GM12865 (cell line): Measurements from ENCODE around the gene AGXT2.

Experiments used
- DNase-seq: peaks from one replicate; pipeline ENCODE4 v3.0.0; 2010; ENCODE audit warnings: low read depth
- H3K4me3 ChIP-seq: 2 replicates; pipeline ENCODE4 v1.5.1; 2011; ENCODE audit warnings: mild to moderate bottlenecking, low read depth, low read length, control low read depth
- CTCF ChIP-seq: IDR thresholded peaks from 2 replicates; pipeline ENCODE4 v1.5.1; 2011; ENCODE audit warnings: low read length, control low read depth, low read depth, inconsistent platforms; ENCODE audit not compliant: insufficient read depth; ENCODE audit errors: missing control alignments

AGXT2 gene, protein sequence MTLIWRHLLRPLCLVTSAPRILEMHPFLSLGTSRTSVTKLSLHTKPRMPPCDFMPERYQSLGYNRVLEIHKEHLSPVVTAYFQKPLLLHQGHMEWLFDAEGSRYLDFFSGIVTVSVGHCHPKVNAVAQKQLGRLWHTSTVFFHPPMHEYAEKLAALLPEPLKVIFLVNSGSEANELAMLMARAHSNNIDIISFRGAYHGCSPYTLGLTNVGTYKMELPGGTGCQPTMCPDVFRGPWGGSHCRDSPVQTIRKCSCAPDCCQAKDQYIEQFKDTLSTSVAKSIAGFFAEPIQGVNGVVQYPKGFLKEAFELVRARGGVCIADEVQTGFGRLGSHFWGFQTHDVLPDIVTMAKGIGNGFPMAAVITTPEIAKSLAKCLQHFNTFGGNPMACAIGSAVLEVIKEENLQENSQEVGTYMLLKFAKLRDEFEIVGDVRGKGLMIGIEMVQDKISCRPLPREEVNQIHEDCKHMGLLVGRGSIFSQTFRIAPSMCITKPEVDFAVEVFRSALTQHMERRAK

GRCh38 chr5:35047785-35048404, at the start of gene AGXT2:
AGXT2 (minus strand) TSS chr5:35047949; CDS start chr5:35047892, 57 bp downstream.
- TF ChIP-seq CTCF: no peak
- DNase-seq: no peak
- no peak within 1 kb of the TSS for H3K4me3 ChIP-seq

DNA sequence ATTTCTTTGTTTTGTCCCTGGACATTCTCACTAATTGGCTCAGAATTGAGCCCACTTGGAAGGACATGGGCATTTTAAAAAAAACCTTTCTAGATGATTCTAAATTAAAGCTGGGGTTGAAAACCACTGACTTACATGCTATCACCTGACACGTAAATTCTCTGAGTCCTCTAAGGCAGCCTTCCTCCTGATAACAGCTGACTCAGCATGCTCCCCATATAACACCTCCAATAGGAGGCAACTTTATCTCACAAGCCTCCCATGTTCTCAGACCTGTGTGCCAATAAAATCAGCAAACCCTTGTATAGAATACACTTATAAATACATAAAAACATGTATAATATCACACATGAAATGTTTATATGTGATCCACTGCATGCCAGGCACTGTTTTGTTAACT, 49.2 kb upstream of the AGXT2 start:
- no peak for DNase-seq

GRCh38 chr5:35096216-35096615, 48.5 kb upstream of the AGXT2 start:
- H3K4me3 ChIP-seq: no peak overlapping the region
- TF ChIP-seq CTCF: no peak
- DNase-seq: no peak

More for the DNA sequence above, 49.2 kb upstream of the AGXT2 start:
- no peak overlapping the region for H3K4me3 ChIP-seq
- no peak for TF ChIP-seq CTCF

- no peak overlapping the region for H3K4me3 ChIP-seq
- no peak for DNase-seq
- TF ChIP-seq CTCF: no peak
These were observed 47.6 kb upstream of the AGXT2 start for GRCh38 chr5:35095366-35095765.

GRCh38 chr5:35094948-35095347, 47.2 kb upstream of the AGXT2 start:
- DNase-seq: no peak
- TF ChIP-seq CTCF: no peak
- no peak overlapping the region for H3K4me3 ChIP-seq

DNA sequence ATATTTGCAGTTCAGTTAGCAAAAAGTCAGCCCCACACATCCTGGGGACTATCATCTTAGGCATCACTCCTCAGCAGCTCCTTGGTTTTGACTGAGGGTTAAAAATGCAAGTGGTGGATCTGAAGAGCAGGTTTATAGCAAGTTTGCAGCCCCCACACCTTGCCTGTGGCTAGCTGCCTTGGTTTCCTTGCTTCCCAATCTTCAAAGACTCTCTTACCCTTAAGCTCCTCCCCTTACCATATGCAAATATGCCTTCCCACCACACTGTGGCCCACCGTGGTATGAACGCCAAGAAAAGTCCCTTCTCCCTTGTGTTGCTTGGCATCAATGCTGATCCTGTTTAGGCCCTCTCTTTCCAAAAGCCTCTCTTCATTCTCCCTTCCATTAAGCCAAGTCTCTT, 45.0 kb upstream of the AGXT2 start:
- no peak for DNase-seq
- no peak for TF ChIP-seq CTCF
- H3K4me3 ChIP-seq: no peak overlapping the region
